T-helper 9 cell (primary cell): ENCODE results near the gene RBM6.

Source experiments
- DNase-seq: peaks from one replicate; pipeline ENCODE4 v3.0.0-alpha.2; 2020

Gene RBM6

GRCh38 chr3:50100956-50101845 lies 161.3 kb downstream of the RBM6 start:
- DNase-seq, result no peak

- no peak for DNase-seq
Observed at GRCh38 chr3:50102558-50102957, 162.6 kb downstream of the RBM6 start.

- DNase-seq, result no peak
Observed at GRCh38 chr3:50111757-50112156, 171.8 kb downstream of the RBM6 start.

- DNase-seq, result no peak
Observed at GRCh38 chr3:50112462-50112861, 172.5 kb downstream of the RBM6 start.

- no peak for DNase-seq
Observed at GRCh38 chr3:50117120-50117519, 177.2 kb downstream of the RBM6 start.

GRCh38 chr3:50118237-50118636 lies 178.3 kb downstream of the RBM6 start:
- no peak for DNase-seq

GRCh38 chr3:50119786-50120185 lies 179.8 kb downstream of the RBM6 start:
- DNase-seq, result no peak

- DNase-seq, result no peak
Observed at GRCh38 chr3:50120364-50121071, 180.6 kb downstream of the RBM6 start.

GRCh38 chr3:50121072-50122032 lies 181.4 kb downstream of the RBM6 start:
- DNase-seq, result peak; percentile 65

GRCh38 chr3:50122071-50122470 lies 182.1 kb downstream of the RBM6 start:
- no peak for DNase-seq

- no peak for DNase-seq
Observed at GRCh38 chr3:50122661-50123391, 182.9 kb downstream of the RBM6 start.

GRCh38 chr3:50123394-50124051 lies 183.6 kb downstream of the RBM6 start:
- DNase-seq, result no peak

- no peak for DNase-seq
Observed at GRCh38 chr3:50124052-50124799, 184.3 kb downstream of the RBM6 start.

GRCh38 chr3:50124800-50125178 lies 184.8 kb downstream of the RBM6 start:
- DNase-seq, result no peak

- no peak for DNase-seq
Observed at GRCh38 chr3:50125541-50126286, 185.8 kb downstream of the RBM6 start.

- no peak for DNase-seq
Observed at GRCh38 chr3:50126287-50127211, 186.6 kb downstream of the RBM6 start.
